ENCODE results near the gene BCAP31.
"Not testable (repeated sequence)": the region's sequence is repeated elsewhere in the genome, so short reads cannot be mapped to it uniquely, and the experiment has no call there.

Gene BCAP31

GRCh38 chrX:153684467-153685155 is 39.6 kb downstream of the BCAP31 start:
- no peak for ATAC-seq
- no peak for TF ChIP-seq TOX (CRISPR knock-in tag; IDR thresholded peaks at IDR 0.05; ENCODE audit: borderline replicate concordance)

- ATAC-seq = not testable (repeated sequence)
Observed at GRCh38 chrX:153683486-153683885, 40.7 kb downstream of the BCAP31 start.

- TF ChIP-seq TSHZ2 (CRISPR knock-in tag; IDR thresholded peaks at IDR 0.05) (no peak), PATZ1 (CRISPR knock-in tag; IDR thresholded peaks at IDR 0.05; ENCODE audit: borderline replicate concordance) (no peak), SNAI2 (CRISPR knock-in tag; IDR thresholded peaks at IDR 0.05) (no peak), ZC3H10 (CRISPR knock-in tag; IDR thresholded peaks at IDR 0.05) (no peak), RARB (CRISPR knock-in tag; IDR thresholded peaks at IDR 0.05) (no peak), ISL1 (CRISPR knock-in tag; IDR thresholded peaks at IDR 0.05) (no peak), TOX (CRISPR knock-in tag; IDR thresholded peaks at IDR 0.05; ENCODE audit: borderline replicate concordance) (no peak), CSRNP3 (CRISPR knock-in tag; IDR thresholded peaks at IDR 0.05) (no peak), ZNF70 (CRISPR knock-in tag; IDR thresholded peaks at IDR 0.05) (no peak), ZNF8 (CRISPR knock-in tag; IDR thresholded peaks at IDR 0.05) (no peak), TCF4 (CRISPR knock-in tag; IDR thresholded peaks at IDR 0.05; ENCODE audit: borderline replicate concordance) (no peak), ZFP3 (CRISPR knock-in tag; IDR thresholded peaks at IDR 0.05) (no peak), ZNF565 (CRISPR knock-in tag; conservative IDR thresholded peaks at IDR 0.05; ENCODE audit: low read depth) (no peak), POU6F1 (CRISPR knock-in tag; IDR thresholded peaks at IDR 0.05; ENCODE audit: borderline replicate concordance, low read depth) (no peak), BACH2 (CRISPR knock-in tag; IDR thresholded peaks at IDR 0.05; ENCODE audit: borderline replicate concordance) (no peak), OSR1 (CRISPR knock-in tag; IDR thresholded peaks at IDR 0.05) (no peak)
- no peak for ATAC-seq
Observed at GRCh38 chrX:153681175-153681574, 43.0 kb downstream of the BCAP31 start.

GRCh38 chrX:153674219-153674851 is 49.9 kb downstream of the BCAP31 start:
- no peak for ATAC-seq
- TF ChIP-seq OSR1 (CRISPR knock-in tag; IDR thresholded peaks at IDR 0.05) (no peak), ZFP3 (CRISPR knock-in tag; IDR thresholded peaks at IDR 0.05) (no peak), TCF4 (CRISPR knock-in tag; IDR thresholded peaks at IDR 0.05; ENCODE audit: borderline replicate concordance) (no peak)

GRCh38 chrX:153673428-153674218 is 50.6 kb downstream of the BCAP31 start, which contains the start of gene PNCK:
TSS of gene PNCK (minus strand) at chrX:153673813. CDS start at chrX:153673076, 737 bp downstream.
- ATAC-seq = no peak
- TF ChIP-seq BACH2 (CRISPR knock-in tag; IDR thresholded peaks at IDR 0.05; ENCODE audit: borderline replicate concordance) = no peak
